NT2/D1 (cell line): Measurements from ENCODE around the gene CNIH2.

Source experiments
- SUZ12 ChIP-seq: IDR thresholded peaks from 2 replicates; pipeline ENCODE4 v1.6.1; 2011; ENCODE audit not compliant: insufficient read length, insufficient read depth; ENCODE audit errors: extremely low read depth
- YY1 ChIP-seq: IDR thresholded peaks from 2 replicates; pipeline ENCODE4 v1.6.1; 2011; ENCODE audit not compliant: insufficient read length, insufficient read depth
- ZNF274 ChIP-seq: IDR thresholded peaks from 2 replicates; pipeline ENCODE4 v1.6.1; 2011; ENCODE audit warnings: mild to moderate bottlenecking, low read depth, low read length

GRCh38 chr11:66322732-66323427 is 44.9 kb downstream of the CNIH2 start:
- no peak for TF ChIP-seq ZNF274
- TF ChIP-seq SUZ12 = no peak
- TF ChIP-seq YY1 = no peak
